Measurements from ENCODE around the gene C1QTNF9B. TPM values are rescaled to one million over a fixed set of nuclear protein-coding genes. Genes with fewer than 3 reads are reported as not detected.

Gene C1QTNF9B
- total RNA-seq, 1 experiment from 2014 or later: not detected

DNA sequence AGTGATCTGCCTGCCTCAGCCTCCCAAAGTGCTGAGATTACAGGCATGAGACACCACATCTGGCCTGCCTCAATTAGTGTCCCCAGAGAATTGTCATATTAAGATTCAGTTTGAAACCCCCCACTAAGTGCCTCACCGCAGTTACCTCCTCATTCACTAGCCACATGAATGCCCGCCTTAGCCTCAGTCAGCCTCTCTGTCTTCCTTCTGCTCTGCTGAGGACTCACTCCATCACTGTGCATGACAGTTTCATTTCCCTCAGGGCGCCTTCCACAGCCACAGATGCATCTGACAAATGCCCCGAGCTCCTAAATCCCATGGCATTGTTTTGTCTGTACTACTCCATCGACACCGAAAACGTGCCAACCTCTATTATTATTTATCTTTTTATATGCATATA is 31.4 kb downstream of the C1QTNF9B start:
- DNase-seq (ENCODE audit: low spot score): no peak

GRCh38 chr13:23865026-23865425 is 32.3 kb downstream of the C1QTNF9B start:
- no peak for DNase-seq (ENCODE audit: low spot score)
- in situ Hi-C loops (cut with HindIII; ENCODE audit: low sequenced_read_pairs): no loop called here

More for the DNA sequence above, 31.4 kb downstream of the C1QTNF9B start:
- in situ Hi-C loops (cut with HindIII; ENCODE audit: low sequenced_read_pairs): no loop called here

GRCh38 chr13:23861310-23861709 is 36.0 kb downstream of the C1QTNF9B start:
- in situ Hi-C loops (cut with HindIII; ENCODE audit: low sequenced_read_pairs): no loop called here
- no peak for DNase-seq (ENCODE audit: low spot score)

GRCh38 chr13:23859904-23860303 is 37.4 kb downstream of the C1QTNF9B start:
- no peak for DNase-seq (ENCODE audit: low spot score)
- in situ Hi-C loops (cut with HindIII; ENCODE audit: low sequenced_read_pairs): no loop called here

- DNase-seq (ENCODE audit: low spot score): no peak
These were observed 37.8 kb downstream of the C1QTNF9B start for GRCh38 chr13:23859455-23859854.

DNA sequence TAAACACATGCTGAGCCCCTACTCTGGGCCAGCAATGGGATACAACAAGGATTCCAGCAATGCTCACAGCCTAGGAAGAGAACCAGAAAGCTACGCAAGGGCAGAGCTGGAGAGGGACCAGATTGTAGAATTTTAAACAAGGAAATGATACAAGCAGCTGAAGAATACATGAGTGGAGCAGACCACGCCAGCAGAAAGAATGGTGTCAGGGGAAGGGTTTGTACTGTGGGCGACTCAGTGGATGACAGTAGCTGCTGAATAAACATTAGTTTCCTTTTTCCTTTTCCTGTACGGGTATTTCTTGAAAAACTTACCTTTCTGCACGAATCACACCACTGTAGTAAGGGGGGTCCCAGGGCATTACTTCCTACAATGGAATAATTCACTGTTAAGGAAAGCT is 38.8 kb downstream of the C1QTNF9B start:
- DNase-seq (ENCODE audit: low spot score): no peak
- in situ Hi-C loops (cut with HindIII; ENCODE audit: low sequenced_read_pairs): no loop called here

More at GRCh38 chr13:23859455-23859854, 37.8 kb downstream of the C1QTNF9B start:
- in situ Hi-C loops (cut with HindIII; ENCODE audit: low sequenced_read_pairs): no loop called here

GRCh38 chr13:23856008-23856750 is 41.1 kb downstream of the C1QTNF9B start:
- in situ Hi-C loops (cut with HindIII; ENCODE audit: low sequenced_read_pairs): no loop called here
- peak; percentile 92 for DNase-seq (ENCODE audit: low spot score)

DNA sequence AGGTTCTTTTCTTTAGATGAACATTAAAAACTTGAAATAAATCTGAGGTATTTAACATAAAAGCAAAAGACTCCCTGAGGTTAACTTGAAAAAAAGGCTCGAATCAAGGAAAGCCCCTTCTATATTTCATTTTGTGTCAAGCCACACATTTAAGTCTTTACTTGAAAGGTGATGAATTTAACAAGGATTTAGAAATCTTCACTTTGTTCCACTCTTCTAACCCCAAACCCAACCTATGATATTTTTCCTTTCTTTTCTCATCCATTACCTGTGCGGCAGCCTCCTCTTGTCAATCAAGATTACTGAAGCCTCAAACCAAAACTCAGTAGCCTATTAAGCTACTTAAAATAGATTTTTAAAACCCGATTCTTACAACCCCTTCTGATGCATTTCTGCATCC is 41.9 kb downstream of the C1QTNF9B start:
- no peak for DNase-seq (ENCODE audit: low spot score)
- in situ Hi-C loops (cut with HindIII; ENCODE audit: low sequenced_read_pairs): no loop called here

GRCh38 chr13:23852351-23852750 is 45.0 kb downstream of the C1QTNF9B start:
- in situ Hi-C loops (cut with HindIII; ENCODE audit: low sequenced_read_pairs): no loop called here
- no peak for DNase-seq (ENCODE audit: low spot score)

DNA sequence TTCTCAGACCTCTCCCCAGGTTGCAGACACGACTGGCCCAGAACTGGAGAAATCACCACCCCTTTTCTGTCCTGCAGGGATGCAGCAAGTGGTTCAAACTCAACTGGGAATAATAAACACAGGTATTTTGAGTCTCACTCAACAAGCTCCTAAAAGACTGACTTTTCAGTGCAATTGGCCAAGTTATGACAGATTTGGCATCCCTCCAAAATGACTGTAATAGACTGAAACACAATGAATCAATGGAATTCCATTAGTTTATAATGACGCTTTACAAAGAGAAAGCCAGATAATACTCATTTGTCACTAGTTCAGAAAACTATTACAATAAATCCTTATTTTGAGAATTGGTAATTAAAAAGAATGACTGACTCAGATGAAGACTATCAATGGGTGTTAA is 46.2 kb downstream of the C1QTNF9B start:
- DNase-seq (ENCODE audit: low spot score): no peak
- in situ Hi-C loops (cut with HindIII; ENCODE audit: low sequenced_read_pairs): no loop called here

GRCh38 chr13:23850134-23850533 is 47.2 kb downstream of the C1QTNF9B start:
- in situ Hi-C loops (cut with HindIII; ENCODE audit: low sequenced_read_pairs): no loop called here

GRCh38 chr13:23849670-23850069 is 47.6 kb downstream of the C1QTNF9B start:
- DNase-seq (ENCODE audit: low spot score): no peak
- in situ Hi-C loops (cut with HindIII; ENCODE audit: low sequenced_read_pairs): no loop called here

More at GRCh38 chr13:23850134-23850533, 47.2 kb downstream of the C1QTNF9B start:
- no peak for DNase-seq (ENCODE audit: low spot score)

GRCh38 chr13:23848646-23849141 is 48.6 kb downstream of the C1QTNF9B start:
- no peak for DNase-seq (ENCODE audit: low spot score)
- in situ Hi-C loops (cut with HindIII; ENCODE audit: low sequenced_read_pairs): no loop called here

DNA sequence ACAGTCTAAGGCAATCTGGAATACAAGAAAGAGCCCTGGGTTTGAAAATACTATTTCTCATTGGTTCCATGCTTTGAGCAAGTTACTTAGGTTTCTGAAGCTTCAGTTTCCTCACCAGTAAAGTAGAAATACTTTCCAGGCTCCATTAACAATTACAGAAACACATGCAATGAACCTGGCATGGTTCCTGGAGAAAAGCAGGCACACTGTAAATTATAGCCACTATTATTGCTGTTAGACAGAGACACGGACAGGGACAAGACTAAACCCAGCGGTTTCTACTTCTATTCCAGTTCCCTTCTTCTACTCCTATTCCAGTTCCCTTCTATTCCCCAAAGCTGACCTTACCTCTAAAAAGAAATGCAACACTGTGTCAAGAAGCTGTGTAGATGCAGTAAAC is 49.3 kb downstream of the C1QTNF9B start:
- no peak for DNase-seq (ENCODE audit: low spot score)
- in situ Hi-C loops (cut with HindIII; ENCODE audit: low sequenced_read_pairs): no loop called here

- in situ Hi-C loops (cut with HindIII; ENCODE audit: low sequenced_read_pairs): no loop called here
- no peak for DNase-seq (ENCODE audit: low spot score)
These were observed 49.8 kb downstream of the C1QTNF9B start for GRCh38 chr13:23847497-23847896.

- in situ Hi-C loops (cut with HindIII; ENCODE audit: low sequenced_read_pairs): no loop called here
- no peak for DNase-seq (ENCODE audit: low spot score)
These were observed 52.1 kb downstream of the C1QTNF9B start for GRCh38 chr13:23845105-23845725.

DNA sequence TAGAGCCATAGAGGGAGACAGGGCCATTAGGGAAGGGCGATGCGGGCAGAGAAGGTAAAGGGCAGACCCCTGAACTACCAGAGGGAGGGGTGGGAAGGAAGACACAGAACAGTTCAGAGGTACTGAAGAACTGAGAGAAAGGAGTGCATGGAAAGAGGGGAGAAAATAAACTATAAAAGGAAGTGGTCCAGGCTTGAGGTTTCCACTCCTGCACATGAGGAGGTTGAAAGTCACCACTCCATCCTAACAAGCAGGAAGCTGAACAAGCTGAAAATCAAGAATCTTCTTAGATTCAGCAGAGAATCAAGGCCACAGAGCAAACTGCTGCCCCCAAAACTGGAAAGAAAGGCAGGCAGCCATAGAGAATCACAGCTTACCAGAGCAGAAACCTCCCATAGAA is 53.2 kb downstream of the C1QTNF9B start:
- in situ Hi-C loops (cut with HindIII; ENCODE audit: low sequenced_read_pairs): no loop called here
- no peak for DNase-seq (ENCODE audit: low spot score)

- no peak for DNase-seq (ENCODE audit: low spot score)
- in situ Hi-C loops (cut with HindIII; ENCODE audit: low sequenced_read_pairs): no loop called here
These were observed 53.9 kb downstream of the C1QTNF9B start for GRCh38 chr13:23843436-23843835.

- peak; percentile 28 for DNase-seq (ENCODE audit: low spot score)
- in situ Hi-C loops (cut with HindIII; ENCODE audit: low sequenced_read_pairs): no loop called here
These were observed 54.9 kb downstream of the C1QTNF9B start for GRCh38 chr13:23842406-23842805.

Measured in G401 (cell line).